H1 (cell line): ENCODE measurements around the gene ELFN1. TPM values are rescaled to one million over a fixed set of nuclear protein-coding genes. Genes with fewer than 3 reads are reported as not detected.

Experiments used
- CTCF ChIA-PET: fragments of 300-600 bp; sonication (Branson Sonifier 250); formaldehyde crosslinking; loops from one replicate; lab custom pipeline; 2021; ENCODE audit not compliant: partially characterized antibody; lab: Charles Lee
- POLR2A ChIA-PET: fragments of 300-600 bp; sonication (Branson Sonifier 250); formaldehyde crosslinking; loops from one replicate; lab custom pipeline; 2021; ENCODE audit warnings: inconsistent platforms; ENCODE audit not compliant: partially characterized antibody; lab: Charles Lee
- DNase-seq, 2 experiments: peaks; one replicate each; pipeline versions ENCODE4 v3.0.0 to v3.0.0-alpha.2; 2010 to 2022; ENCODE audit warnings: low spot score in 2 of 2, low read depth in 1 of 2, mixed read lengths in 1 of 2
- FAIRE-seq: peaks from 2 replicates; lab custom pipeline; 2011; peaks lifted over from hg19 to GRCh38; lab: Jason Lieb, UNC
- H2AFZ ChIP-seq: 2 replicates; pipeline ENCODE4 v1.8.1; 2012; ENCODE audit warnings: low read length, inconsistent platforms
- H2AK5ac ChIP-seq: 2 replicates; pipeline ENCODE4 v1.6.1; 2013; ENCODE audit warnings: low read depth, low read length
- H2BK120ac ChIP-seq: replicated peaks from 2 replicates; pipeline ENCODE3; 2013; ENCODE audit warnings: low read depth, low read length, inconsistent platforms
- H2BK12ac ChIP-seq: 2 replicates; pipeline ENCODE4 v1.6.1; 2013; ENCODE audit warnings: low read depth, low read length
- H2BK15ac ChIP-seq: 2 replicates; pipeline ENCODE4 v1.6.1; 2013; ENCODE audit warnings: low read length
- H2BK20ac ChIP-seq: 2 replicates; pipeline ENCODE4 v1.6.1; 2013; ENCODE audit warnings: low read length
- H2BK5ac ChIP-seq: 2 replicates; pipeline ENCODE4 v1.6.1; 2013; ENCODE audit warnings: low read depth, low read length
- H3K14ac ChIP-seq: 2 replicates; pipeline ENCODE4 v1.6.1; 2013; ENCODE audit warnings: inconsistent platforms; ENCODE audit not compliant: insufficient read length
- H3K18ac ChIP-seq: 2 replicates; pipeline ENCODE4 v1.6.1; 2013; ENCODE audit warnings: low read length; ENCODE audit errors: extremely low read depth
- H3K23ac ChIP-seq: 2 replicates; pipeline ENCODE4 v1.6.1; 2013; ENCODE audit warnings: inconsistent platforms; ENCODE audit not compliant: insufficient read length
- H3K23me2 ChIP-seq: 2 replicates; pipeline ENCODE4 v1.6.1; 2013; ENCODE audit warnings: low read depth, low read length
- H3K27ac ChIP-seq: 2 replicates; pipeline ENCODE4 v1.6.1; 2011; ENCODE audit warnings: low read depth, low read length, inconsistent platforms
- H3K27me3 ChIP-seq, 4 experiments: replicated peaks in 1 of 4; 1 replicate in 1 of 4; 2 replicates in 3 of 4; pipeline versions ENCODE4 v1.6.1 to v1.8.1; 2011 to 2013; ENCODE audit warnings: low read length in 3 of 4, mild to moderate bottlenecking in 3 of 4, inconsistent platforms in 2 of 4, mixed read lengths in 2 of 4, moderate library complexity in 1 of 4; ENCODE audit not compliant: control insufficient read depth in 3 of 4, insufficient read depth in 3 of 4; ENCODE audit errors: extremely low read depth in 1 of 4
- H3K36me3 ChIP-seq, 4 experiments: 2 replicates each; pipeline versions ENCODE4 v1.6.1 to v1.8.1; 2011 to 2013; ENCODE audit warnings: mild to moderate bottlenecking in 4 of 4, low read length in 3 of 4, moderate library complexity in 2 of 4, control low read depth in 1 of 4, inconsistent platforms in 1 of 4; ENCODE audit not compliant: insufficient read depth in 4 of 4, control insufficient read depth in 2 of 4
- H3K4ac ChIP-seq: replicated peaks from 2 replicates; pipeline ENCODE3; 2013; ENCODE audit warnings: low read length, low read depth, mixed read lengths, inconsistent platforms; ENCODE audit not compliant: insufficient read length
- H3K4me1 ChIP-seq, 4 experiments: replicated peaks in 1 of 4; 1 replicate in 1 of 4; 2 replicates in 3 of 4; pipeline versions ENCODE4 v1.6.1 to v1.8.1; 2011 to 2013; ENCODE audit warnings: low read length in 3 of 4, inconsistent platforms in 2 of 4, mixed read lengths in 1 of 4; ENCODE audit not compliant: insufficient read depth in 4 of 4, control insufficient read depth in 3 of 4
- H3K4me2 ChIP-seq, 2 experiments: 2 replicates each; pipeline versions ENCODE4 v1.6.1 to v1.8.1; 2011 to 2013; ENCODE audit warnings: low read depth in 2 of 2, low read length in 2 of 2, control low read depth in 1 of 2, inconsistent platforms in 1 of 2, mild to moderate bottlenecking in 1 of 2; ENCODE audit not compliant: insufficient read depth in 1 of 2
- H3K4me3 ChIP-seq, 4 experiments: fragments of 200-600, 300-600 bp in 1 of 4; sonication (generic), shearing (Covaris generic), sonication (Bioruptor Twin) in 1 of 4; 2 replicates each; pipeline versions ENCODE4 v1.5.1 to v1.8.1; 2011 to 2016; ENCODE audit warnings: low read length in 4 of 4, low read depth in 3 of 4, control low read depth in 2 of 4, inconsistent platforms in 2 of 4, mild to moderate bottlenecking in 2 of 4, mixed read lengths in 1 of 4, moderate library complexity in 1 of 4; ENCODE audit not compliant: insufficient read depth in 2 of 4; ENCODE audit errors: extremely low read depth in 1 of 4
- H3K56ac ChIP-seq: replicated peaks from 2 replicates; pipeline ENCODE3; 2013; ENCODE audit warnings: low read depth, mild to moderate bottlenecking, mixed read lengths, low read length, inconsistent platforms; ENCODE audit not compliant: insufficient read length
- H3K79me1 ChIP-seq: 2 replicates; pipeline ENCODE4 v1.6.1; 2013; ENCODE audit warnings: low read depth, low read length, control low read depth
- H3K79me2 ChIP-seq, 2 experiments: 2 replicates each; pipeline versions ENCODE4 v1.6.1 to v1.8.1; 2012 to 2013; ENCODE audit warnings: low read length in 2 of 2, mild to moderate bottlenecking in 2 of 2, inconsistent platforms in 1 of 2; ENCODE audit not compliant: insufficient read depth in 2 of 2, control insufficient read depth in 1 of 2
- H3K9ac ChIP-seq, 4 experiments: replicated peaks in 1 of 4; 1 replicate in 1 of 4; 2 replicates in 3 of 4; pipeline versions ENCODE4 v1.6.1 to v1.8.1; 2011 to 2013; ENCODE audit warnings: low read depth in 3 of 4, low read length in 3 of 4, control low read depth in 2 of 4, mild to moderate bottlenecking in 2 of 4, moderate library complexity in 2 of 4, inconsistent platforms in 1 of 4; ENCODE audit errors: extremely low read depth in 1 of 4
- H3K9me3 ChIP-seq, 2 experiments: 2 replicates each; pipeline versions ENCODE4 v1.6.1 to v1.8.1; 2012 to 2013; ENCODE audit warnings: mild to moderate bottlenecking in 2 of 2, moderate library complexity in 2 of 2, control low read depth in 1 of 2, inconsistent platforms in 1 of 2, low read depth in 1 of 2, low read length in 1 of 2, mixed read lengths in 1 of 2; ENCODE audit not compliant: insufficient read depth in 2 of 2
- H4K20me1 ChIP-seq, 2 experiments: replicated peaks in 1 of 2; 2 replicates each; pipeline versions ENCODE3 to v1.8.1; 2011 to 2013; ENCODE audit warnings: inconsistent platforms in 2 of 2, low read length in 2 of 2, mild to moderate bottlenecking in 1 of 2; ENCODE audit not compliant: insufficient read depth in 2 of 2, control insufficient read depth in 1 of 2
- H4K5ac ChIP-seq: 2 replicates; pipeline ENCODE4 v1.6.1; 2013; ENCODE audit warnings: low read length, low read depth, mixed read lengths, inconsistent platforms; ENCODE audit not compliant: insufficient read length
- H4K8ac ChIP-seq: 2 replicates; pipeline ENCODE4 v1.8.0; 2013; ENCODE audit warnings: mild to moderate bottlenecking, moderate library complexity, low read length, inconsistent platforms; ENCODE audit not compliant: insufficient read depth; ENCODE audit errors: extremely low read depth
- H4K91ac ChIP-seq: replicated peaks from 2 replicates; pipeline ENCODE3; 2013; ENCODE audit warnings: low read length, mixed read lengths, inconsistent platforms; ENCODE audit not compliant: insufficient read length
- JUN ChIP-seq: IDR thresholded peaks from 2 replicates; pipeline ENCODE4 v1.6.1; 2011; ENCODE audit warnings: low read depth, mild to moderate bottlenecking, improper control_type of control experiment, low read length
- KDM1A ChIP-seq: fragments of 200-600, 300-600 bp; sonication (generic); IDR thresholded peaks from 2 replicates; pipeline ENCODE4 v1.7.1; 2016; ENCODE audit warnings: mild to moderate bottlenecking, low read length, borderline replicate concordance
- KDM5A ChIP-seq: fragments of 200-600 bp; IDR thresholded peaks from 2 replicates; pipeline ENCODE4 v1.7.1; 2012; ENCODE audit warnings: mild to moderate bottlenecking, low read length, inconsistent platforms, mixed read lengths
- MAFK ChIP-seq: IDR thresholded peaks from 2 replicates; pipeline ENCODE4 v1.6.1; 2012; ENCODE audit warnings: low read depth, mild to moderate bottlenecking, improper control_type of control experiment, low read length
- POU5F1 ChIP-seq: IDR thresholded peaks from 2 replicates; pipeline ENCODE4 v1.6.1; 2011; ENCODE audit warnings: low read depth, mild to moderate bottlenecking, low read length, moderate library complexity
- RXRA ChIP-seq: IDR thresholded peaks from 2 replicates; pipeline ENCODE4 v1.6.1; 2011; ENCODE audit warnings: low read depth, mild to moderate bottlenecking, low read length, moderate library complexity; ENCODE audit not compliant: insufficient read depth
- SIX5 ChIP-seq: IDR thresholded peaks from 2 replicates; pipeline ENCODE4 v1.6.1; 2011; ENCODE audit warnings: mild to moderate bottlenecking, low read depth, low read length
- TAF1 ChIP-seq: IDR thresholded peaks from 2 replicates; pipeline ENCODE4 v1.6.1; 2011; ENCODE audit warnings: mild to moderate bottlenecking, low read depth, low read length
- YY1 ChIP-seq: IDR thresholded peaks from 2 replicates; pipeline ENCODE4 v1.6.1; 2011; ENCODE audit warnings: low read depth, mild to moderate bottlenecking, low read length
- WGBS, 2 experiments: shearing (Covaris generic) in 1 of 2; methylation state at CpG; one replicate each; pipeline versions ENCODE4 v1.1.6 to v1.1.7; 2013 to 2015; ENCODE audit warnings: low lambda C conversion rate in 2 of 2, mixed read lengths in 2 of 2, inconsistent platforms in 1 of 2, low coverage in 1 of 2, missing lambda C conversion rate in 1 of 2; ENCODE audit not compliant: insufficient replicate concordance in 2 of 2, insufficient coverage in 1 of 2, insufficient read length in 1 of 2; ENCODE audit errors: extremely low coverage in 1 of 2, missing lambda C conversion rate in 1 of 2; 5-methylcytosine and 5-hydroxymethylcytosine counted together
- polyA plus RNA-seq, 7 experiments: library from polyadenylated mRNA; depleted of rRNA in 3 of 7; stranded (reverse) in 5 of 7; unstranded in 2 of 7; fragments of >200 nt in 5 of 7; fragments of 200-250 nt in 2 of 7; gene quantifications; 1 replicate in 5 of 7; 2 replicates in 1 of 7; 4 replicates in 1 of 7; pipeline versions ENCODE4 v1.2.1 to v1.2.3, GENCODE V29; 2011 to 2013; ENCODE audit warnings: missing spikeins in 2 of 7, mixed read lengths in 2 of 7
- total RNA-seq: library from RNA; stranded (reverse); fragmentation: NEBNext Ultra II Directional; extraction: Animal tissue kit (Norgen Biotek cat#: 25700); gene quantifications from 2 replicates; pipeline ENCODE4 v1.2.1, GENCODE V29; 2021
- TF ChIP-seq, protein P1 (sequence below): IDR thresholded peaks from 2 replicates; pipeline ENCODE4 v1.6.1; 2012; ENCODE audit warnings: low read length, inconsistent platforms

Gene ELFN1
- total and polyA plus RNA-seq, 2 of the 8 experiments (the other 6 are each of a cell fraction or from before 2014, with no cell fraction given): 2.0 to 4.5 TPM

DNA sequence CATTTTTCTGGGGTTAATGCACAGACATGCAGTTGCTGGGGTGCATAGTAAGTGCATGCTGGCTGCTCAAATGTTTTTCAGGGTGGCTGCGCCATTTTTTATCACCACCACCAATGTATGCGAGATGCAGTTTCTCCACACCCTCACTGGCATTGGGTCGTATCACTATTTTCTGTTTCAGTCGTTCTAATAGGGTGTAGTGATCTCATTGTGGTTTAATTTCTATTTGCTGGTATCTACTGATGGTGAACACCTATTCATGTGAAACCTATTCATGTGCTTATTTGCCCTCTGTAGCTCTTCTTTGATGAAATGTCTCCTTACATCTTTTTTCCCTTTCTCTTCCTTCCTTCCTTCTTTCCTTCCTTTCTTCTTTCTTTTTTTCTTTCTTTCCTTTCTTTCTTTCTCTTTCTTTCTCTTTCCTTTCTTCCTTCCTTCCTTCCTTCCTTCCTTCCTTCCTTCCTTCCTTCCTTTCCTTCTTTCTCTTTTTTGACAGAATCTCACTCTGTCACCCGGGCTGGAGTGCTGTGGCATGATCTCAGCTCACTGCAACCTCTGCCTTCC lies 84.3 kb downstream of the ELFN1 start:
- no peak overlapping the region for H4K5ac ChIP-seq
- H4K91ac ChIP-seq: no peak overlapping the region
- no peak overlapping the region for H3K9ac ChIP-seq
- H3K4me2 ChIP-seq: no peak overlapping the region
- no peak overlapping the region for H3K14ac ChIP-seq
- H3K27me3 ChIP-seq: peaks cover 0 to 10% (median 4%) of the 10 kb centered on the region in 4 experiments; a peak in 4 of 7 replicates
- H4K8ac ChIP-seq: no peak overlapping the region
- H2BK5ac ChIP-seq: no peak overlapping the region
- H3K79me1 ChIP-seq: no peaks in the 10 kb centered on the region
- 87% methylated on average over 5 of the region's 5 CpGs; no CpG with 5 or more reads in 1 of the 2 experiments for WGBS, 2 experiments
- H2BK12ac ChIP-seq: no peak overlapping the region
- H2BK20ac ChIP-seq: no peak overlapping the region
- H2AFZ ChIP-seq: no peak overlapping the region
- no peak overlapping the region for H3K23ac ChIP-seq
- DNase-seq: no peak
- no peaks in the 10 kb centered on the region for H3K79me2 ChIP-seq
- no peak overlapping the region for H3K4me3 ChIP-seq
- H3K36me3 ChIP-seq: no peaks in the 10 kb centered on the region
- ChIA-PET POLR2A (no interaction called here), CTCF (interaction anchor here (0.6 to 2.1 kb wide), 4 partner anchors 14 to 78 kb away, joined by 3 to 5 read pairs (median 3); no protein-coding TSS in a partner anchor)
- H3K4ac ChIP-seq: no peak overlapping the region
- H3K18ac ChIP-seq: no peak overlapping the region
- H2BK120ac ChIP-seq: no peak overlapping the region
- no peak for TF ChIP-seq MAFK
- TF ChIP-seq YY1: no peak
- no peak for TF ChIP-seq RXRA
- no peak for TF ChIP-seq KDM5A
- no peak for TF ChIP-seq POU5F1
- no peak for TF ChIP-seq JUN
- TF ChIP-seq, protein P1, sequence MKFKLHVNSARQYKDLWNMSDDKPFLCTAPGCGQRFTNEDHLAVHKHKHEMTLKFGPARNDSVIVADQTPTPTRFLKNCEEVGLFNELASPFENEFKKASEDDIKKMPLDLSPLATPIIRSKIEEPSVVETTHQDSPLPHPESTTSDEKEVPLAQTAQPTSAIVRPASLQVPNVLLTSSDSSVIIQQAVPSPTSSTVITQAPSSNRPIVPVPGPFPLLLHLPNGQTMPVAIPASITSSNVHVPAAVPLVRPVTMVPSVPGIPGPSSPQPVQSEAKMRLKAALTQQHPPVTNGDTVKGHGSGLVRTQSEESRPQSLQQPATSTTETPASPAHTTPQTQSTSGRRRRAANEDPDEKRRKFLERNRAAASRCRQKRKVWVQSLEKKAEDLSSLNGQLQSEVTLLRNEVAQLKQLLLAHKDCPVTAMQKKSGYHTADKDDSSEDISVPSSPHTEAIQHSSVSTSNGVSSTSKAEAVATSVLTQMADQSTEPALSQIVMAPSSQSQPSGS: no peak
- no peak for TF ChIP-seq TAF1
- TF ChIP-seq SIX5: no peak
- no peak for TF ChIP-seq KDM1A
- H3K56ac ChIP-seq: no peak overlapping the region
- H3K27ac ChIP-seq: no peak overlapping the region
- no peaks in the 10 kb centered on the region for H3K9me3 ChIP-seq
- H2BK15ac ChIP-seq: no peak overlapping the region
- FAIRE-seq: no peak
- peaks cover 6 to 18% (median 9%) of the 10 kb centered on the region in 4 experiments; a peak in 6 of 7 replicates for H3K4me1 ChIP-seq
- peaks cover 3% of the 10 kb centered on the region; the same call in 1 of the 2 replicates for H3K23me2 ChIP-seq
- H4K20me1 ChIP-seq: peaks cover 0 to 3% of the 10 kb centered on the region in 2 experiments
- H2AK5ac ChIP-seq: no peak overlapping the region
